AG09309 (cell line): ENCODE measurements around the gene LURAP1L.
A peak's percentile ranks its signal among the peaks of the same experiment; 100 is the strongest.

Source experiments
- DNase-seq: peaks from one replicate; pipeline ENCODE4 v3.0.0-alpha.2; 2010; ENCODE audit warnings: low read depth
- H3K4me3 ChIP-seq: 2 replicates; pipeline ENCODE4 v1.5.1; 2011; ENCODE audit warnings: mild to moderate bottlenecking, low read depth, low read length, moderate library complexity; ENCODE audit not compliant: control insufficient read depth
- TF ChIP-seq, protein P1 (sequence below): IDR thresholded peaks from 2 replicates; pipeline ENCODE4 v1.5.1; 2011; ENCODE audit warnings: mild to moderate bottlenecking, low read depth, low read length, inconsistent platforms; ENCODE audit not compliant: insufficient read depth, control insufficient read depth; ENCODE audit errors: missing control alignments

Gene LURAP1L

DNA sequence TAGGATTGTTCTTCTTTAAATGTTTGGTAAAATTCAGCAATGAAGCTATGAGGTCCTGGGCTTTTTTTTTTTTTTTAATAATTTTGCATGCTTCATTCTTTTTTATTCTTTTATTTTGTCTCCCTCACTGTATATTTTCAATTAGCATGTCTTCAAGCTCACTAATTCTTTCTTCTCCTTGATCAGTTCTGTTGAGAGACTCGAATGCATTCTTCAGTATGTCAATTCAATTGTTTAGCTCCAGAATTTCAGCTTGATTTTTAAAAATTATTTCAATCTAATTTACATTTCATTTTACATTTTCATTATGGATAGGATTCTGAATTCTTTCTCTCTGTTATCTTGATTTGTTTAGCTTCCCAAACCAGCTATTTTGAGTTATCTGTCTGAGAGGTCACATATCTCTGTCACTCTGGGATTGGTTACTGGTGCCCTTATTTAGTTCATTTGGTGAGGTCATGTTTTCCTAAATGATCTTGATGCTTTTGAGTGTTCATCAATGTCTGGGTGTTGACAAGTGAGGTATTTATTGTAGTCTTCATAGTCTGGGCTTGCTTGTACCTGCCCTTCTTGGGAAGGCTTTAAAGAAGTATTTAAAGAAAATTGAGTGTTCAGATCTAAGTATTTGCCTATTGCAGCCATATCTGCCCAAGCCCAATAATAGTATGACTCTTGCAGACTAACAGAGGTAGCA is 9.1 kb downstream of the LURAP1L start:
- no peak overlapping the region for H3K4me3 ChIP-seq
- TF ChIP-seq, protein P1, sequence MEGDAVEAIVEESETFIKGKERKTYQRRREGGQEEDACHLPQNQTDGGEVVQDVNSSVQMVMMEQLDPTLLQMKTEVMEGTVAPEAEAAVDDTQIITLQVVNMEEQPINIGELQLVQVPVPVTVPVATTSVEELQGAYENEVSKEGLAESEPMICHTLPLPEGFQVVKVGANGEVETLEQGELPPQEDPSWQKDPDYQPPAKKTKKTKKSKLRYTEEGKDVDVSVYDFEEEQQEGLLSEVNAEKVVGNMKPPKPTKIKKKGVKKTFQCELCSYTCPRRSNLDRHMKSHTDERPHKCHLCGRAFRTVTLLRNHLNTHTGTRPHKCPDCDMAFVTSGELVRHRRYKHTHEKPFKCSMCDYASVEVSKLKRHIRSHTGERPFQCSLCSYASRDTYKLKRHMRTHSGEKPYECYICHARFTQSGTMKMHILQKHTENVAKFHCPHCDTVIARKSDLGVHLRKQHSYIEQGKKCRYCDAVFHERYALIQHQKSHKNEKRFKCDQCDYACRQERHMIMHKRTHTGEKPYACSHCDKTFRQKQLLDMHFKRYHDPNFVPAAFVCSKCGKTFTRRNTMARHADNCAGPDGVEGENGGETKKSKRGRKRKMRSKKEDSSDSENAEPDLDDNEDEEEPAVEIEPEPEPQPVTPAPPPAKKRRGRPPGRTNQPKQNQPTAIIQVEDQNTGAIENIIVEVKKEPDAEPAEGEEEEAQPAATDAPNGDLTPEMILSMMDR: no peak

DNA sequence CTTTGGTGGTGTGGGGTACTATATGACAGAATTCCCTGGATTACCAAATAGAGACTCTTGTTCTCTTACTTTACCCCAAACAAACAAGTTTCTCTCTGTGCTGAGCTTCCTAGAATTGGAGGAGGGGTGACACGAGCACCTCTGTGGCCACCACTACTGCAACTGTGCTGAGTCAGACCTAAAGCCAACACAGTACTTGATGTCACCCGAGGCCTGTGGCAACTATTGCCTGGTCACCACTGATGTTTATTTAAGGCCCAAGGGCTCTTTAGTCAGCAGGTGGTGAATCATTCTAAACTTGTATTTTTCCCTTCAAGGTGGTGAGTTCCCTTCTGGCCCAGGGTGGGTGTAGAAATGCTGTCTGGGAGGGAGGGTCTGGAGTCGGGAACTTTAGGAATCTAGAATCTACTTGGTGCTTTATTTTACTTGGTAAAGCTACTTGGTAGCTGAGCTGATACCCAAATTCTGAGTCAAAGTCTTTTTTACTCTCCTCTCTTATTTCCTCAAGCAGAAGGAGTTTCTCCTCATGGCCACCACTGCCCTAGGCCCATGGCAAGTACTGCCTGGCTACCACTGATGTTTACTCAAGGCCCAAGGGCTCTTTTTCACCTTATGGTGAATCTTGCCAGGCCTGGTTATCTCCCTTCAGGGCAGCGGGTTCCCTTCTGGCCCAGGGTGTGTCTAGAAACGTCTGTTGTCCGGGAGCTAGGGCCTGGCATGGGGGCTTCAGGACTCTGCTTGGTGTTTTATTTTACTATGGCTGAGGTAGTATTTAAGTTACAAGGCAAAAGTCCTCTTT is 9.8 kb downstream of the LURAP1L start:
- no peak overlapping the region for H3K4me3 ChIP-seq
- TF ChIP-seq, protein P1: no peak
- peak; percentile 73 for DNase-seq

More for the DNA sequence above, 9.1 kb downstream of the LURAP1L start:
- DNase-seq: no peak

DNA sequence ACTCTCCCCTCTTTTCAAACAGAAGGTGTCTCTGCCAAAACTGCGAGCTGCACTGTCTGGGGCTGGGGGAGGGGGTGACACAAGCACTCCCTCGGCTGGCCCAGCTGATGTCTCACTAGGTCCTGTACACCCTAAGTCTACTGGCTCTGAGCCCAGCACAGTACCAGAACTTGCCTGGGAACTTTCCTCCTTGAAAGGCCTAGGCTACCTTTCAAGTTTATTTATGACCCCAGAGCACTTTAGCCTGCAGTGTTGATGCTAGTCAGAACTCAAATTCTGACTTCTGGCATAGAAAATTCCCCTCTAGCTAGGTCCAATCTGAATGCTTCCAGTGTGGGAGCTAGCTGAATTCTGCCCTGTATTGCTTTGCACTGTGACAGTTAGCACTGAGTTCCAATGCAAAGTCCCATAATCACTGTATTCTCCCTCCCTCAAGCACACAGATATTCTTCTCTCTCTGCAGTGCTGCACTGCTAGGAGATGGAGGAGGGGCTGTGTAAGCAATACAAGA is 10.5 kb downstream of the LURAP1L start:
- no peak for DNase-seq
- no peak overlapping the region for H3K4me3 ChIP-seq
- TF ChIP-seq, protein P1: no peak

DNA sequence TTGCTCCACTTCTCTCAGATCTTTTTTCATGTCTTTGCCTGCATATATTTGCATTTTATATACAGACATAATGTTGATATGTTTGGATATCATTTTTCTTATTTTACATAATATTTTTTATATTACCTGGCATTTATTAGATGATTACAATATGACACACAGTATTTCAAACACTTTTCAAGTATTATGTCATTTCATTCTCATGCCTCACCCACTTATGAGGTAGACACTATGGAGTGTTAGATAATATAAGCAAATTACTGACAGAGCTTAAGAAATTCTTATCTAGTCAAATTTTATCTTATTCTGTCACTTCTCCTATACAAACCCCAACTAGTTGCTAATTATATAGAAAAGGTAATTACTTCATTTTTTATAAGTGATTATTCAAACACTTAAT is 11.1 kb downstream of the LURAP1L start:
- no peak overlapping the region for H3K4me3 ChIP-seq
- TF ChIP-seq, protein P1: no peak
- DNase-seq: no peak

DNA sequence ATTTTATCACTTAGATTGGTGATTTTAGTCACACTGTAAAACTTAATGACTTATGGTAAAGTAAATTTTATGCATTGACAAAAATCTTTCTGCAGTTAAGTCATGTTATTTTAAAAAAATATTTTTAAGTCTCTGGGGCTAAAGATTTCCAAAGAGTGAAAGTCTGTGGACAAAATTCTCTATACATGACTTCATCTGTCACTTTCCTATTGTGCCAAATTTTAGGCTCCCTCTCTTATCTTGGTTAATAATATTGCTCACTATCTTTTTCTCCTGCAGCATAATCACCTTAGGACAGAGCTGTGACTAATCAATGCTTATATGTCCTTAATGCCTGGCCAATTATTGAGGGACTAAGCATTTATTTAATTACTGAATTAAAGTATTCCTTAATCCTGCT is 15.2 kb downstream of the LURAP1L start:
- no peak overlapping the region for H3K4me3 ChIP-seq
- TF ChIP-seq, protein P1: no peak
- no peak for DNase-seq

DNA sequence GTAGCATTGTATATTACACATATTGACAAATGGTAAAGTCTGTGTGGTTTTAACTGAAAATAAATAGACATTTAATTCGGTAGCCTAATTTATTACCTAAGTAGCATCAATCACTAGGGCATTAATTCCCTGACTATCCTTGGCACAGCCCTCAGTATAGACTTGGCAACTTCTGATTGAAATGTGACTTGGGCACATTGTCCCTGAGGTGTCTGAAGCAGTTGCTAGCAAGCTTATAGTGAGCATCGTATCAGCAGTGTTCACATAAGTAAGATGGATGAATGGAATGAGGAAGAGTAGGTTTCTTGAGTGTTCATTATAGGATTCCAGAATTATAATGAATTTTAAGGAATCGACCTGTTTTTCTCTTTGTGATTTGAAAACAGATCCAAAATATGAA is 16.1 kb downstream of the LURAP1L start:
- TF ChIP-seq, protein P1: no peak
- DNase-seq: no peak
- H3K4me3 ChIP-seq: no peak overlapping the region
